NK-92 (cell line): ENCODE measurements around the gene CIRBP.
A peak's percentile ranks its signal among the peaks of the same experiment; 100 is the strongest.
"Not testable (repeated sequence)": the region's sequence is repeated elsewhere in the genome, so short reads cannot be mapped to it uniquely, and the experiment has no call there.

ENCODE experiments used
- DNase-seq: peaks from one replicate; lab custom pipeline; 2025; ENCODE audit not compliant: unreplicated experiment; lab: John Stamatoyannopoulos, UW

The CIRBP gene

DNA sequence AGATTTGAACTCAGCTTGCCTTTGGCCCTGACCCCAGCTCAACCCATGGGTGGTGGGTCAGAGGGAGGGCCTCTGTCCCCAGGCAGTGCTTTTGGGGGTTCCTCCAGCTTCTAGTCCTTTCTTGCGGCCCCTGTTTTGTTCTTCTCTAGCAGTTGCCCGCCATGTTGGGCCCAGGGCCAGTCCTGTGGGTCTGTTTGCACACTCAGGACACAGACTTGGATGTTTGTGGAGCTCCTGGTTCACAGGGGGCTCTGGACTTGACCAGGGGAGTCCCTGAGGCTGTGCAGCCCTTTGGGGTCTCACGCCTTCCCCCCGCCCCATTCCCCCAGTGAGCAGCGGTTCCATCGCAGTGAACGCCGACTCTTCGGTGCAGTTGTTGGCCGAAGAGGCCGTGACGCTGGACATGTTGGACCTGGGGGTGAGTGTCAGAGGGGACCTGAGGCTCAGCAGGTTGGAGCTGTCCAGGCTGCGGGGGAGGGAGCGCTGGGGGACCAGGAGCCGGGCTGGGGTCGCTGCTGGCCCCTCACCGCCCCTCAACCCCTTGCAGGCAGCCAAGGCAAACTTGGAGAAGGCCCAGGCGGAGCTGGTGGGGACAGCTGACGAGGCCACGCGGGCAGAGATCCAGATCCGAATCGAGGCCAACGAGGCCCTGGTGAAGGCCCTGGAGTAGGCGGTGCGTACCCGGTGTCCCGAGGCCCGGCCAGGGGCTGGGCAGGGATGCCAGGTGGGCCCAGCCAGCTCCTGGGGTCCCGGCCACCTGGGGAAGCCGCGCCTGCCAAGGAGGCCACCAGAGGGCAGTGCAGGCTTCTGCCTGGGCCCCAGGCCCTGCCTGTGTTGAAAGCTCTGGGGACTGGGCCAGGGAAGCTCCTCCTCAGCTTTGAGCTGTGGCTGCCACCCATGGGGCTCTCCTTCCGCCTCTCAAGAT is 25.1 kb upstream of the CIRBP start:
- DNase-seq = no peak

- DNase-seq = no peak
Measured at GRCh38 chr19:1244693-1245451, 24.3 kb upstream of the CIRBP start.

DNA sequence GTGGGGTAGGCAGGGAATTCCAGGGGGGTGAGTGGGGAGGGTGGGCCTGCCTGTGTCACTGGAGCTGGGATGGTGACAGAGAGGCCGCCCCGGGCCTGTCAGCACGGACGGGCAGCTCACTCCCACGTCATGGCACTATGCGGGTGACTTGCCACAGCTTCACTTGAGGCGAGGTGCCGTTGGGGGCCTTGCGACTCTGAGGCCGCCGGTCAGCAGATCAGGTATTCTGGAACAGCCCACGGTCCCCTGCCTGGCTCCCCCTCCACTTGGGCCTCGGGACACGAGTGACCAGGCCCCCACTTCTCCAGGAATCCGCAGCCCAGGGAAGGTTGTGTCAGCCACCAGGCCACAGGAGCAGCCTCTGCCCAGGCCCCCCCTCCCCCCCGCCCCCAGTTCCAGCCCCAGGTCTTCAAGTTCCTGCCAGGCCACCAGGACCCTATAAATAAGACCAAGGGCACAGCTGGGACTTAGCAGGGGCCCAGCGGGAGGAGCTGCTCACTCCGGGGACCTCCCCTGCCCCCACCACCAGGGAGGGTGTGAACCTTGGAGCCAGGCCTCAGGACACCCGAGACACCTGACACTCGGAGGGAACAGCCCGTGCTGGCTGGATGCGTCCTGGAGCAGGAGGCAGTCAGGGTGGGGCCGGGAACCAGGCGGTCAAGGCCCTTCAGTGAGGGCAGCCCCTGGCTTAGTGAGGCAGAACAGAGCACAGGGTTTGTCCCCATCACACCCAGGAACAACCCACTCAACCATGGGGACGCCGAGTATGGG is 23.5 kb upstream of the CIRBP start:
- DNase-seq = no peak

GRCh38 chr19:1246265-1247087 is 22.7 kb upstream of the CIRBP start:
- not testable (repeated sequence) for DNase-seq

DNA sequence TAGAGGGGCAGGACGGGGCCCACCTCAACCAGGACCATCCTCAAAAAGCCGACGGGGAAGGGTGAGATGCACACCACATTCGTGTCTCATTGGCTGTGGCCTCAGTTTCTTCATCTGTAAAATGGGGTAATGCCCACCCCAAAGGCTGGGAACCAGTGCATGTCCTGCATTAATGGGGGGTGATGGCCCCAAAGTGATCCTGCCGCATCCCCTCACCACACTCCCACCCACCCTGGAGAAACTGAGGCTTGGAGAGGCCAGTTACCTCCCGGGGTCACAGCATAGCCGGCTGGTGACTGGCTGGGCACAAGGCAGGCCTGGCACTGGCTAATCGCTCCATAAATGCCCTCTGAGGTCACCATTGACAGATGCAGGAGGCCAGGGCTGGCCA is 21.4 kb upstream of the CIRBP start:
- DNase-seq = no peak

DNA sequence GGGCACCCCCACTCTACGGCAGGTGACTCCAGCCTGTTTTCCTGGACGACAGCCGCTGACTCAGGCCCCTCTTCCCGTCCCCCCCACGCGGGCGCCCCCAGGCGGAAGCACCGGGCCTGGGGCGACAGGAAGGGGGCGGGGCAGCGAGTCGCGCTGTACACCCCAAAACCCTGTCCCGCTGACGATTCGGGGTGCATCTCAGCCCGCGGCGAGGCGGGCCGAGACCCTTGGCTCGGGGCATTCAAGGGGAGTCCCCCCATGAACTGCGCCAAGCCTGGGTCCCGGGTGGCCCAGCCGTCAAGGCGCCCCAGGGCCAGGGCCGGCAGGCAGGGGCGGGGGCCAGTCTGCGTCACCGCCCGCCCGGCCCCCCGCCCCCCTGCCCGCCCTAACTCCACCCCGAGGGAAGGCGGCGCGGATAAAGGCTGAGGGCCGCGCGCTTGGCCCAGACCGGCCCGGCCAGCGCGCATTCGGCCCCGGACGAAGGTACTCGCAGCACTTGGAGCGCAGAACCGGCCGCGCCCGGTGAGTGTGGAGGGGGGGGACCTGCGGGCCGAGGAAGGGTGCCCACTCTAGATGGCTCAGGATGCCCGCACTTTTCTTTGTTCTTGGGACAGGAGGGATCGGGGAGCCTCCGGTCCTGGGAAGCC is 20.9 kb upstream of the CIRBP start, which contains the start of gene MIDN:
Gene MIDN, plus strand, starts transcription at position 445 of the 647 bp plus-strand sequence. CDS start 1,714 bp downstream, outside the sequence.
- DNase-seq = no peak

GRCh38 chr19:1248786-1249297 is 20.3 kb upstream of the CIRBP start:
- DNase-seq = no peak

DNA sequence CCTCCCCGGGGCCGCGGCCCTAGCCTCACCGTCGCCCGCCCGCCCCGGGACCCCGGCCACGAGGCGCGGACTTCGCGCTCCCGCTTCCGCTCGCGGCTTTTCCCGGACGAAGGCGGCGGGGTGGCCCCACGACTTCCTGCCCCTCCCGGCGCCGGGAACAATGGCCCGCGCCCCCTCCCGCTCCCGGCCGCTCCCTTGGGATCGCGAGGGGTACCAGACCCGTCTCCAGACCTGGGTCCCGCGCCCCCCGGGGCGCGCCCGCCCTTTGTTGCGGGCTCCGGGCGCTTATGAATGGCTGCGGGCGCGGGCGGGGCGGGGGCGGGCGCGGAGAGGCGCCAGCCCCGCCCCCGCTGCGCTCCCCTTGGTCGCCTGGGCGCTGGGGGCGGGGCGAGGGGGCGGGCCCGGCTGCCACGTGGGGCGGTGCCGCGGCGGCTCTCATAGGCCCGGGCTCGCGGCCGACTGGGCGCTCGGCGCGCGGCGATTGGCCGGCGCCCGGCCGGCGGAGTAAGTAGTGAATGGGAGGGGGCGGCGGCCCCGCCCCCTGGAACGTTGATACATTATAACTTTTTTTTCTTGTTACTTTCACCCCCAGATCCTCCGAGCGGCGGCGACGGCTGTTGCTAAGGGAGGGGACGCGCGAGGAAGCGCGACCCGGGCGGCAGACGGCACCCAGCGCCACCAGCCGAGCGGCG is 19.7 kb upstream of the CIRBP start:
- peak; percentile 70 for DNase-seq

- DNase-seq = no peak
Measured at GRCh38 chr19:1249990-1250436, 19.1 kb upstream of the CIRBP start.

- DNase-seq = no peak
Measured at GRCh38 chr19:1250437-1251260, 18.5 kb upstream of the CIRBP start.

DNA sequence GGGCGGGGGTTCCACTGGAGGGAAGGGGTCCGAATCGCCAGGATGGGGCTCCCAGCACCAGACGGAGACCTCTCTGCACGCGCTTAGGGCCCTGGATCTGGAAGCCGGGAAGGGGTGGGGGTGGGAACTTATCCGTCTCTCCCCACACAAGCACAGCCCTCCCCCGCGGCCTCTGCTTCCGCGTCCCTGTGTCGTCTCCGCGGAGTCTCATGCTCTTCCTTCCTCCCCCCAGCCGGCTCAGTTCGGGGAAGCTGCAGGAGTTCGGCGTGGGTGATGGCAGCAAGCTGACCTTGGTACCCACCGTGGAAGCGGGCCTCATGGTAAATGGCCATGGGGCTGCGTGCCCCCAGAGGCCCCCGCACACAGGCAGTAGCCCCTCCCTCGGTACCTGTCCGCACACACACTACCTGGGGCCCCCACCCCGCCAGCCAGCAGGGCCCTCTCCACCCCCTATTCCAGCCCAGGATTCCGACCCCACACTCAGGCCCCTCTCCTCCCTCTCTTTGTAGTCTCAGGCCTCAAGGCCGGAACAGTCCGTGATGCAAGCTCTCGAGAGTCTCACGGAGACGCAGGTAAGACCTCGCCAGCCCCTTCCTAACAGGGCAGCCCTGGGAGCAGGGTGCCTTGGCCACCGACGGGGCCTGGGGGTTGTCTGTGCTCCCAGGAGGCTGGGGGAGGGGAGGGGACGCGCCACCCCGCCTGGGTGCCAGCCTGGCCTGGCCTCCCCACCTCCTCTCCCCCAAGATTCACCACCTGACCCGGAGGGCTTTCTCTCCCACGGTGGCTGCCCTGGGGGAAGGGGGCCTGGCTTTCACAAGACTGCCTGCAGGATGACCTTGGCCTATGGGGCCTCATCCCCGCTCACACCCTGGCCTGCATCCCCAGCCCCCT is 17.6 kb upstream of the CIRBP start:
- DNase-seq = no peak

- no peak for DNase-seq
Measured at GRCh38 chr19:1252221-1252820, 16.8 kb upstream of the CIRBP start.

GRCh38 chr19:1252821-1253513 is 16.2 kb upstream of the CIRBP start:
- no peak for DNase-seq

DNA sequence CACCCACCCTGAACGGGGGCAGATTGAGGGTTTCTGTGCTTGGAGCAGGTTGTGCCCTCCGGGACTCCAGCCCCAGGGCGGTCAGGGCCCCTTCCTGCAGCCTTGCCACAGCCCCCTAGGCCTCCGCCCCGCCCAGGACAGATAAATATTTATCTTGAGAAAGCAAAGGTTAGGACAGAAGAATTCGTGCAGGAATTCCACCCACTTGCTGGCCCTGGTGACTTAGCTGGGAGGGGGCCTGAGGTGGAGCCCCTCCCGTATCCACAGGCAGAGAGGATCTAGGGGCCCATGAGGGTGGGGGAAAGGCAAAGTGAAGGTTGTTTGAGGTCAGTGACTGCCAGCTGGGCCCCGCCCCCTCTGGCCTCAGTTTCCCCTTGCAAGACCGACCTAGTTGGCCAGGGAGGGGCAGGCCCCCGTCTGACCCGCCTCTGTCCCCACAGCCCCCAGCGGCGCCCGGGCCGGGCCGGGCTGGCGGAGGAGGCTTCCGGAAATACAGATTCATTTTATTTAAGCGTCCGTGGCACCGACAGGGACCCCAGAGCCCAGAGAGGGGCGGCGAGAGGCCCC is 15.5 kb upstream of the CIRBP start:
- DNase-seq = no peak

- DNase-seq = no peak
Measured at GRCh38 chr19:1254081-1254527, 15.0 kb upstream of the CIRBP start.
